GM13977 (cell line): Measurements from ENCODE around the gene CCDC71L.

Experiments used
- DNase-seq: peaks from one replicate; pipeline ENCODE4 v3.0.0; 2012; ENCODE audit warnings: low spot score
- in situ Hi-C: fragments of 300-500 bp; cut with MboI; formaldehyde crosslinking; loops from one replicate; pipeline ENCODE4 v1.12.0; 2022; ENCODE audit warnings: low sequenced_read_pairs, low pct_unique_long_range_greater_than_20kb, mixed read lengths, inconsistent platforms; ENCODE audit not compliant: unreplicated experiment
- TF ChIP-seq, protein P1 (sequence below): IDR thresholded peaks from 2 replicates; pipeline ENCODE4 v1.5.1; 2012; ENCODE audit warnings: mild to moderate bottlenecking, control low read depth; ENCODE audit not compliant: insufficient read depth; ENCODE audit errors: extremely low read depth, missing control alignments

CCDC71L gene

DNA sequence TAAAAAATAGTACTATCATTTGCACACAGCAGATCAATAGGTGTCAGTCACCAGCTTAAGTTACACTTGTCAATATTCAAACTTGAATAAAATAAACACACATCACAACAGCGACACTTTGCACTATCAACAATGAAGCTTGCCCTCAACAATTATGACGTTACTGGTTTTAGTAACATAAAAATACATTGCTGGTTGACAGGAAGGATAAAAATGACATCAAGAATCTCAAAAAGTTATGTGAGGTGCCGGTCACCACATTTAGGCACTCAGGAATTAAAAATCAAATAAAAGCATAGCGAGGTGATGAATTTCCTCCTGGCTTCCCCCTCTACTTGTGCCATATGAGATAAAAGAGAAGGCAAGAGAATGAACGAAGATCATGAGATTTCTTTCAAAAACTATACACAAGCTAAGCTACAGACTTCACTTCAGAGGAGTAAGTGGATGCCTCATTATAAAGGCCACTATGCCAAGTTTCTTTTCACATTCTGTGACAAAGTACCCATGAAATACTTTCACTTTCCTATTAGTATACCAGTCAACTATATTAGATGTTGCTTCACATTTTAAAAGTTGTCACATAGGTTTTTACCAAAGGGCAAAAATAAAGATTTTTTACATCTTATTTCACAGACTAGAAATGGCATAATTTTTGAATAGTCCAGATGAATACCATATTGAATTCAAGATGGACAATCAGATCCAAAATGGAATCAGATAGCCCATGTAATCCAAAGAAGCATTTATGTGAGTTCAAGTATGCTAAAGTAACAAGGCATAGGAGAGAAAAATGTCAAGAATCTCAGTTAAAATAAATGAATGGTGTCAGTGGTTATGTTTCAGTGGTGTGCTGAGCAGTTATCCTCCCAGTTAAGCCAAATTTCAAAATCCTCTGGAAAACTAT lies 3.6 kb downstream of the CCDC71L start:
- TF ChIP-seq, protein P1, sequence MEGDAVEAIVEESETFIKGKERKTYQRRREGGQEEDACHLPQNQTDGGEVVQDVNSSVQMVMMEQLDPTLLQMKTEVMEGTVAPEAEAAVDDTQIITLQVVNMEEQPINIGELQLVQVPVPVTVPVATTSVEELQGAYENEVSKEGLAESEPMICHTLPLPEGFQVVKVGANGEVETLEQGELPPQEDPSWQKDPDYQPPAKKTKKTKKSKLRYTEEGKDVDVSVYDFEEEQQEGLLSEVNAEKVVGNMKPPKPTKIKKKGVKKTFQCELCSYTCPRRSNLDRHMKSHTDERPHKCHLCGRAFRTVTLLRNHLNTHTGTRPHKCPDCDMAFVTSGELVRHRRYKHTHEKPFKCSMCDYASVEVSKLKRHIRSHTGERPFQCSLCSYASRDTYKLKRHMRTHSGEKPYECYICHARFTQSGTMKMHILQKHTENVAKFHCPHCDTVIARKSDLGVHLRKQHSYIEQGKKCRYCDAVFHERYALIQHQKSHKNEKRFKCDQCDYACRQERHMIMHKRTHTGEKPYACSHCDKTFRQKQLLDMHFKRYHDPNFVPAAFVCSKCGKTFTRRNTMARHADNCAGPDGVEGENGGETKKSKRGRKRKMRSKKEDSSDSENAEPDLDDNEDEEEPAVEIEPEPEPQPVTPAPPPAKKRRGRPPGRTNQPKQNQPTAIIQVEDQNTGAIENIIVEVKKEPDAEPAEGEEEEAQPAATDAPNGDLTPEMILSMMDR: no peak
- in situ Hi-C loops: loop anchor here (25.0 kb wide), 1 partner anchor 470 kb away; no protein-coding TSS in a partner anchor
- peak; percentile 19 for DNase-seq

DNA sequence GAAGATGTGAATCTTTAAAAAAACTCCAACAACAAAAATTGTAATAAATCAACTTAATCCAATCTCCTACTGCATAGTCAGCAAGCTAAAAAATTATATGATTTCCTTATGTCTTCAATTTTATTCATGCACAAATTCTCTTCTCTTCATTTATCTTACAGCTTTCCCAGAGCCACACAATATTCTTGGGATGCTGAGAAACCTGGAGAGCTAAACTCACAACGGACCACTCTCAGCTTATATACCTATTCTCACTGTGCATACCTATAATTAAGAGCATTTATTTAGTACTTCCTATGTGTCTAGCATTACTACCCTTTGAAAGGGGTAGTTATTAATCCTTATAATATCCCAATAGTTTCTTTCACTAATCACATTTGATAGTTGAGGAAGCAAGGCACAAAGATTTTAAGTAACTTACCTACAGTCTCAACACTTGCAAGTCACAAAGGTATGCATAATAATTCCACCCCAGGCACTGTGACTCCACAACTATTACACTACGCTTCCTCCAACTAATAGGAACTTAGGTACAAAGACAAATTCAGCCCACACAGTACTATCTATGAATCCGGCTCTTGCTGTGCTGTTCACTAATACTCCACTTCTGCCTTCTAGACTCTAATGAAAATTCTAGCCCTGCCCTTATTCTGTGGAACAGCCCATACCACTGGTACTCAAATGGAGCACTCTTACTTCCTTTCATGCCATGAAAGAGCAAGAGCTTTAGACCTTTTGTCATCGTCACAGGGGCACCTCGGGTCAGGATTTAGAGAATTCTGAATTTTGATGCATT lies 5.1 kb downstream of the CCDC71L start:
- DNase-seq: no peak
- in situ Hi-C loops: loop anchor here (25.0 kb wide), 1 partner anchor 469 kb away; no protein-coding TSS in a partner anchor
- TF ChIP-seq, protein P1: no peak

DNA sequence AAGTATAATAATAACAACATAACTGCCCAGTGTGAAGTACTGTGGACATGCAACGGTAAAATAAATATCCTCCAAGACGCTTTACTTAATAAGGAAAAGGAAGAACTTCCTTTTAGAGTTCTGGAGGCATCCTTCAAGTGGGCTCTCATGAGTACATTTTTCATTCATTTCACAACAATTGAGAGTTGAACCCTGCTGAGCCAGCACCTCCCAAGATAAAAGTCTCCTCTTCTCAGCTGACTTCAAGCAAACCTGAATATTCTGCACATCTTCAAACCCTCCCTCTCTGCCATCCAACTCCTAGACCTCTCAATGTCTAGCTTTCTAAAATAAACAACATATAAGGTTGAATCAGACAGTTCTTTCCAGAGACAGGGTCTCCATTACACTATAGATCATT lies 7.5 kb downstream of the CCDC71L start:
- in situ Hi-C loops: loop anchor here (25.0 kb wide), 1 partner anchor 466 kb away; no protein-coding TSS in a partner anchor
- no peak for DNase-seq
- TF ChIP-seq, protein P1: no peak

DNA sequence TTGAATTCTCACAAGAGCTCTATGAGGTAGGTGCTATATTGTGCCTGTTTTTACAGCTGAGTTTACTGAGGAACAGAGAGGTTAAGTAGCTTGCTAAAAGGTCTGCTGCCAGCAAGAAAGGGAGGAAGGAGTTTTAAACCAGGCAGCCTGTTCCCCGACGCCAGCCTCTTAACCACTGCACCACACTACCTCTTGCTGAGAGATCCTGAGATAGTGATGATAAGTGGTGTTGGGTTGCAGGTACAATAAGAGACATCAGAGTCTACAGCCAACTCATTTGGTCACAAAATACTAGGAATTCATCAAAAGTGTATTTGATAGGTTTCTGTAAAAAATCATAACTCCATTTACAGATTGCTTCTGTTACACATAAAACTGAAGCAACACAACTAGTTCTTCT lies 8.0 kb downstream of the CCDC71L start:
- in situ Hi-C loops: loop anchor here (25.0 kb wide), 1 partner anchor 466 kb away; no protein-coding TSS in a partner anchor
- DNase-seq: no peak

DNA sequence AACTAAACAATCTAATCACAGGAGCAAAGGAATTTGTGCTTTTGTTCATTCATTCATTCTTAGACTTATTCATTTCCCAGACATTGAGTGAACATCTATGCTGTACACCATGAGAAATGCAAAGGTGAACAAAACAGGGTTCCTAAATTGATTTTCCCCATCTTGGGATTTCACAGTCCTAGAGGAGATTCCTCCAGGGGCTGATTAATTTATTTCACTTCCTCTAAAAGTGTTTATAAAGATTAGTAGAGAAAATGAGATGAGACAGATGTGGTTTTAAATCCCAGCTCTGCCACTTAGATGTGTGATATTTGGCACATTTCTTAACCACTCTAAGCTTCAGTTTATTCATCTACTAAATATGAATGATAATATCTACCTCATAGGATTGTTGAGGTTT lies 8.9 kb downstream of the CCDC71L start:
- in situ Hi-C loops: loop anchor here (25.0 kb wide), 1 partner anchor 465 kb away; no protein-coding TSS in a partner anchor
- no peak for DNase-seq
- TF ChIP-seq, protein P1: no peak

More for the DNA sequence above, 8.0 kb downstream of the CCDC71L start:
- TF ChIP-seq, protein P1: no peak

DNA sequence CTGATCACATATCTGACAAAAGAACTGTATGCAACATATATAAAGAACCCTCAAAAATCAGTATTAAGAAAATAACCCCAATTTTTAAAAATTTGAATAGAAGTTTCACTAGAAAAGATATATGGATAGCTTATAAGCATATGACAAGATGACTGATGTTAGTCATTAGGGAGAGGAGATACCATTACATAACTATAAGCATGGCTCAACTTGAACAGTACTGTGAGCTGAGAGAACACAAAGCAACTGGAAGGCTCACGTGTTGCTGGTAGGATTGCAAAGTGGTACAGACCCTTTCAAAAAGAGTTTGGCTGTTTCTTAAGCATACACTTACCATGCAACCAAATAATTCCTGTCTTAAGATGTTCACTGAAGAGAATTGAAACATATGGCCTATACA lies 14.7 kb downstream of the CCDC71L start:
- TF ChIP-seq, protein P1: no peak
- DNase-seq: no peak
- in situ Hi-C loops: no loop called here
